Activated CD8-positive, alpha-beta T cell treated with anti-CD3 and anti-CD28 coated beads for 36 hours (primary cell): ENCODE data around the gene LIN52. TPM values are rescaled to one million over a fixed set of nuclear protein-coding genes. Genes with fewer than 3 reads are reported as not detected.
A peak's percentile ranks its signal among the peaks of the same experiment; 100 is the strongest.

Experiments
- ATAC-seq: fragments of 200-7000 bp; cut with Tn5 transposase; one replicate; pipeline ENCODE4 v1.10.0; 2021; ENCODE audit warnings: mild to moderate bottlenecking, moderate library complexity
- CTCF ChIA-PET: fragments of 350-600 bp; sonication (Branson Sonifier 250); formaldehyde crosslinking; loops from one replicate; lab custom pipeline; 2021; ENCODE audit warnings: antibody characterized with exemption; lab: Charles Lee
- POLR2A ChIA-PET: fragments of 350-600 bp; sonication (Branson Sonifier 250); formaldehyde crosslinking; loops from one replicate; lab custom pipeline; 2021; ENCODE audit warnings: antibody characterized with exemption; lab: Charles Lee
- DNase-seq: peaks from one replicate; pipeline ENCODE4 v3.0.0-alpha.2; 2020
- H3K27ac Mint-ChIP-seq: one replicate; pipeline ENCODE4 v1.8.0; 2021; ENCODE audit warnings: mild to moderate bottlenecking, mixed read lengths
- H3K27me3 Mint-ChIP-seq: one replicate; pipeline ENCODE4 v1.8.0; 2021; ENCODE audit warnings: mixed read lengths
- H3K36me3 Mint-ChIP-seq: one replicate; pipeline ENCODE4 v1.8.0; 2021; ENCODE audit warnings: low read depth, mixed read lengths
- H3K4me1 Mint-ChIP-seq: one replicate; pipeline ENCODE4 v1.8.0; 2021; ENCODE audit warnings: low read depth, mixed read lengths
- H3K4me3 Mint-ChIP-seq: one replicate; pipeline ENCODE4 v1.8.0; 2021; ENCODE audit warnings: mild to moderate bottlenecking, moderate library complexity, mixed read lengths
- H3K9me3 Mint-ChIP-seq: one replicate; pipeline ENCODE4 v1.8.0; 2021; ENCODE audit warnings: mixed read lengths
- intact Hi-C: fragments of 100-400 bp; cut with micrococcal nuclease; formaldehyde crosslinking; loops from one replicate; pipeline ENCODE4 v1.10.0; 2022
- total RNA-seq, 2 experiments: library from RNA; stranded (reverse); gene quantifications; one replicate each; pipeline ENCODE4 v1.2.3, GENCODE V29; 2021
- TF ChIP-seq, protein P1 (sequence below): fragments of 200-600 bp; IDR thresholded peaks from one replicate; pipeline ENCODE4 v1.8.0; 2022; ENCODE audit warnings: antibody characterized with exemption, mild to moderate bottlenecking

Gene LIN52
- total RNA-seq, 2 experiments from 2014 or later: 10.1 to 10.3 TPM

DNA sequence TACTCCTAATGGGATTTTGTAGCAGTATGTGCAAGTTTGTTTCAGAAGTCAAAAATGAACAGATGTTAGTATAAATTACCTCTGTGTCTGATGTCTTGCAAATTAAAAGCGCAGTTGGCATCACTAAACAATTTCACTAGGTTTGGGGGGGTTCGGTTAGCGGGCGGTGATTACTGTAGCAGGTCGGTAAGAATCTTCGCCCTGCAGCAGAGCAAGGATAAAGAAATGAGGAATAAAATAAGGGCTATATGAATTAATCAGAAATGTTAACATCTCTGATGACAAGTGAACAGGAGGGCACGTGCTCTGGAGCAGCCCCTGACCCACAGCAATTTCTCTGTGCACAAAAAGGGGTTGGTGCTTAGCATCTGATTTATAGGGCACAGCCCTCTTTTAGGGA lies 110.9 kb downstream of the LIN52 start:
- intact Hi-C loops: no loop called here
- Mint-ChIP-seq H3K27ac (no peak overlapping the region), H3K4me1 (no peaks in the 10 kb centered on the region), H3K27me3 (no peaks in the 10 kb centered on the region), H3K36me3 (peaks cover 10% of the 10 kb centered on the region), H3K4me3 (no peak overlapping the region), H3K9me3 (no peaks in the 10 kb centered on the region)
- no peak for DNase-seq
- no peak for ATAC-seq
- TF ChIP-seq, protein P1, sequence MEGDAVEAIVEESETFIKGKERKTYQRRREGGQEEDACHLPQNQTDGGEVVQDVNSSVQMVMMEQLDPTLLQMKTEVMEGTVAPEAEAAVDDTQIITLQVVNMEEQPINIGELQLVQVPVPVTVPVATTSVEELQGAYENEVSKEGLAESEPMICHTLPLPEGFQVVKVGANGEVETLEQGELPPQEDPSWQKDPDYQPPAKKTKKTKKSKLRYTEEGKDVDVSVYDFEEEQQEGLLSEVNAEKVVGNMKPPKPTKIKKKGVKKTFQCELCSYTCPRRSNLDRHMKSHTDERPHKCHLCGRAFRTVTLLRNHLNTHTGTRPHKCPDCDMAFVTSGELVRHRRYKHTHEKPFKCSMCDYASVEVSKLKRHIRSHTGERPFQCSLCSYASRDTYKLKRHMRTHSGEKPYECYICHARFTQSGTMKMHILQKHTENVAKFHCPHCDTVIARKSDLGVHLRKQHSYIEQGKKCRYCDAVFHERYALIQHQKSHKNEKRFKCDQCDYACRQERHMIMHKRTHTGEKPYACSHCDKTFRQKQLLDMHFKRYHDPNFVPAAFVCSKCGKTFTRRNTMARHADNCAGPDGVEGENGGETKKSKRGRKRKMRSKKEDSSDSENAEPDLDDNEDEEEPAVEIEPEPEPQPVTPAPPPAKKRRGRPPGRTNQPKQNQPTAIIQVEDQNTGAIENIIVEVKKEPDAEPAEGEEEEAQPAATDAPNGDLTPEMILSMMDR: no peak
- ChIA-PET CTCF (no interaction called here), POLR2A (no interaction called here)

DNA sequence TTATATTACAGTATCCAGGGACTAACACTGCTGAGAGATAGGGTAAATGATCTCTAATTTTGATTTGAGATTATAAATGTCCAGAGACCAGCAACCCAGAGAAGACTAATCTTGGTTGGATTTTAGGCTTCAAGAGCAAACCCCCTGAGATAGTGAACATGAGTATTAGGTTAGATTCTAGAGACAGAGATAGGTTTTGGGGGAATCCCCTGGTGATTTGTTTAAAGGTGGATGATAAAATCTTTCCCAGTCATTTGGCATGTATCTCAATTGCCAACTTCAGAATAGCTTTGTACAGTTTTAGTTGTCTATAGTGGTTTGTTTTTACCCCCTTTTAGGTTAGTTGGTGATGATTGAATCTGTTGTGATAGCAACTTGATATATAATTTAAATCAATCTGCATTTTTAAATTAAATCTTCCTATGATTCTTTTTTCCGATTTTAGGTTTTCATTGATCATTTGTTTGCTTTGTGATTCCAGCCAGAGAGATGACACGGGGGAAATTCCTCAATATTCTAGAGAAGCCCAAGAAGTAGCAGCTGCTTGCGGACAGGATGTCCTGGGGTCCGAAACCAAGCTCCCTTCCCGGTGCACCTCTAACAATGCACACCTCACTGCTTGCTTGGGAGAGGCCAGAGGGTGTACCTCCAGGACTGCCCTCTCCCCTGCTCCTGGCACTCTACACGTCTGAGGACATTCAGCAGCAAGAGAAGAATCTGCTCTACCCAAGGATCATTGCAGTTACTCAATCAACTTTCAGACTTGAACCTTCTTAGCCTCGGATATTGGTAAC lies 113.9 kb downstream of the LIN52 start:
- POLR2A ChIA-PET: no interaction called here
- no peaks in the 10 kb centered on the region for H3K27me3 Mint-ChIP-seq
- no peak for DNase-seq
- no peaks in the 10 kb centered on the region for H3K9me3 Mint-ChIP-seq
- H3K4me1 Mint-ChIP-seq: no peaks in the 10 kb centered on the region
- H3K27ac Mint-ChIP-seq: no peak overlapping the region
- ATAC-seq: peak; percentile 24
- CTCF ChIA-PET: interaction anchor here (1.1 kb wide), 1 partner anchor 58 kb away, joined by 3 read pairs; no protein-coding TSS in a partner anchor
- intact Hi-C loops: no loop called here
- peaks cover 15% of the 10 kb centered on the region for H3K36me3 Mint-ChIP-seq
- H3K4me3 Mint-ChIP-seq: no peak overlapping the region
- TF ChIP-seq, protein P1: no peak

DNA sequence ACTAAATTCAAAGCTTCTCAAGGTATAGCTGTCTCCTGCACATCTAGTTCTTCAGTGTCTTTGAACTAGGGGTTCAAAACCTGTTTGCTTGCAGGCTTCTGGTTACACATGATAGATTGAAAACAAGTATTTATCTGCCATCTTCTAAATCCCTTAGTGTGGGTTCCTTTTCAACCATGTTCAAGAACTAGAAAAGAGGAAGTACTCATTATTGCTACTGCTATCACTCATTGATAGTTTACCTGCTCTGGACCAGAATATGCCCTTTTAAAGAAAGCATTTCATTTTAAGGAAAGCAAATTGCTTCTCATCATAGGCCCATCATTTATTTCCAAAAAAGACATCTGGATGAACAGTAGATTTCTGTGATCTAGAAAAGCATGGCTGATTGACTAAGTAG lies 117.4 kb downstream of the LIN52 start:
- POLR2A ChIA-PET: no interaction called here
- Mint-ChIP-seq H3K4me1 (no peaks in the 10 kb centered on the region), H3K27ac (no peak overlapping the region), H3K4me3 (no peak overlapping the region), H3K9me3 (no peaks in the 10 kb centered on the region), H3K27me3 (no peaks in the 10 kb centered on the region), H3K36me3 (peaks cover 15% of the 10 kb centered on the region)
- DNase-seq (no peak), ATAC-seq (no peak)
- TF ChIP-seq, protein P1: no peak
- intact Hi-C loops: no loop called here
- CTCF ChIA-PET: no interaction called here

DNA sequence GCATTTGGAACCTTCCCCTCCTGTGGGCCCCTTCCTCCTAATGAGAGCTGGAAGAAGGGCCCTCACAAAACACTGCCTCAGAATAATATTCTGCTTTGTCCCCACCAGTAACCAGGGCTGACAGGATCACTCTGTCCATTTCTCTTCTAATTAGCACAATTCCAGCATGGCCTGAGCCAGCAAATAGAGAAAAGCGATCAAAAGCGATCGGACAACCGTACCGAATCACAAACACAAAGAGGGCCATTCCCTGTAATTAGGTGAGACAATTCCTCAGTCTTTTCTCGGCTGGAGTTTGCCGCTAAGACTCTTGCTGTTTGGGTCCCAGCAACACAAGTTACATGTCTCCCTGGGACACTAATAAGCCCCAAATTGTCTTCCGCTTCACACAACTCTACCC lies 118.9 kb downstream of the LIN52 start:
- Mint-ChIP-seq H3K27ac (no peak overlapping the region), H3K36me3 (peaks cover 15% of the 10 kb centered on the region), H3K9me3 (no peaks in the 10 kb centered on the region), H3K4me3 (no peak overlapping the region), H3K27me3 (no peaks in the 10 kb centered on the region), H3K4me1 (no peaks in the 10 kb centered on the region)
- intact Hi-C loops: no loop called here
- CTCF ChIA-PET: no interaction called here
- POLR2A ChIA-PET: no interaction called here
- TF ChIP-seq, protein P1: no peak
- DNase-seq: no peak
- no peak for ATAC-seq

DNA sequence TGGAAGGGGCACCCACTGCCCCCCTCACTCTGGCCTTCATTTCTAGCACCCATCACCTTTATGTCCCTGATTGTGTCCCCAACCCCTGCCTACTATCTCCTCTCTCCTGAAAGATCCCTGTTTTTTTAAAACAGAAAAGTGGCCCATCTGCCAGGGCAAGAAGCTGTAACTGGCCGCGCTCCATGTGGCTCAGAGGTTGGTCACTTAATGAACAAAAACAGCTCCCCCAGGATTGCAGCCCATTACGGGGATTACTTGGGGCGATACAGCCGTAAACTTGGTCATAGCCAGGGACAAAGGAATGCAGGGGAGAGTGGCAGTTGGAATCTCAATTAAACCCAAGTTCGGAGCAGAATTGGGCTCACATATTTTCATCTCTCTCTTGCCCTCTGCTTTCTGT lies 119.7 kb downstream of the LIN52 start:
- Mint-ChIP-seq H3K9me3 (no peaks in the 10 kb centered on the region), H3K27ac (no peak overlapping the region), H3K4me3 (no peak overlapping the region), H3K27me3 (no peaks in the 10 kb centered on the region), H3K4me1 (no peaks in the 10 kb centered on the region), H3K36me3 (peaks cover 9% of the 10 kb centered on the region)
- TF ChIP-seq, protein P1: no peak
- POLR2A ChIA-PET: no interaction called here
- intact Hi-C loops: no loop called here
- CTCF ChIA-PET: no interaction called here
- ATAC-seq (no peak), DNase-seq (no peak)
